Activated CD8-positive, alpha-beta memory T cell treated with anti-CD3 and anti-CD28 coated beads for 4 hours (primary cell): ENCODE measurements around the gene C7orf57.

ENCODE experiments used
- DNase-seq, 2 donors: peaks; one replicate each; pipeline ENCODE4 v3.0.0-alpha.2; 2020; ENCODE audit warnings: low read depth in 2 of 2

The C7orf57 gene

DNA sequence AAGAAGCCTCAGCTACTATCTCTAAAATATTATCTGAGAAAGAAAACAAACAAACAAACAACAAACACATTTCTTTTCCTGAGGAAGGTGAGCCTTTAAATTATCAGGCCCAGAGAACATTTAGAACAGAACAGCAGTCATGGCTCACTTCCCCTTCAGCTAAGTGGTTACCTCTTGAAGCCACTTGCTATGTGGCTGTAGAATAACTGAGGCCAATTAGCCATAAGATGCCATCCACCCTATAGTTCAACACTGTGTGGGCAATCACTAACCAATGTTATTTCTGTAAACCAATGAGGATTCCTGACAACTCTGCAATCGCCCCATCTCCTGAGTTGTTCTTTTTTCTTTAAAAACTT, 50.1 kb downstream of the C7orf57 start:
- DNase-seq: no peak

DNA sequence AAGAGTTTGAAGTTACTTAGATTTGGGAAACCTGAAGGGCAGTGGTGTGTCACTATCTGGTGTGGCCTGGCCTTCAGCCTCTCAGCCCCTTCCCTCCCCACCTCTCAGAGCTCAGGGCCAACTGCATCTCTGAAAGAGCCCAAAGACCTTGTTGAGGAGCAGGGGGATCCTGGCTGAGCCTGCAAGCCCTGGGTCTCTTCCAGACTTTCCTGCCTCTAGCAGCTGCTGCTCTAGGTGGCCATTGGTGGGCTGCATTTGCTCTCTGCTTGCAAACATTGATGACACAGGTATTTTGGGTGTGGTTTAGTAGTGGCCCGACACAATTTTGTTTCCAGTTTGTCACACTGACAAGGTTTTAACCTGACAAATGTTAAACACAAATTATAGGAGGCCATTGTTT, 50.6 kb downstream of the C7orf57 start:
- DNase-seq: no peak

DNA sequence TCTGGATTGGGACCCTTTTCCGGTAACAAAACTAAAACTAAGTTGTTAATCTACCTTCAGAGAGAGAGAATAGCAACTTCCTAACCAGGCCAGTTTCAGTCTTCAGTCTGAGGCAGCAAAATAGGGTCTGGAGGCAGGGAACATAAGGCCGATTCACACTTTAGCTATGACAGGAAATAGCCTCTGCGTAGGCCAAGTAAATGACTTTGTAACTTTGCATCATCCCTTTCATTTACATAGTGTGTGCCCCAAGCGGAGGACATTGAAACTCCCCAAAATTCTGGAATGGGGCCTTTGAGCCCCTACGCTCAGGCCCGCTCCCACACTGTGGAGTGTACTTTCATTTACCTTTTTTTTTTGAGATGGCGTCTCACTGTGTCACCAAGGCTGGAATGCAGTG, 52.0 kb downstream of the C7orf57 start:
- DNase-seq: no peak

DNA sequence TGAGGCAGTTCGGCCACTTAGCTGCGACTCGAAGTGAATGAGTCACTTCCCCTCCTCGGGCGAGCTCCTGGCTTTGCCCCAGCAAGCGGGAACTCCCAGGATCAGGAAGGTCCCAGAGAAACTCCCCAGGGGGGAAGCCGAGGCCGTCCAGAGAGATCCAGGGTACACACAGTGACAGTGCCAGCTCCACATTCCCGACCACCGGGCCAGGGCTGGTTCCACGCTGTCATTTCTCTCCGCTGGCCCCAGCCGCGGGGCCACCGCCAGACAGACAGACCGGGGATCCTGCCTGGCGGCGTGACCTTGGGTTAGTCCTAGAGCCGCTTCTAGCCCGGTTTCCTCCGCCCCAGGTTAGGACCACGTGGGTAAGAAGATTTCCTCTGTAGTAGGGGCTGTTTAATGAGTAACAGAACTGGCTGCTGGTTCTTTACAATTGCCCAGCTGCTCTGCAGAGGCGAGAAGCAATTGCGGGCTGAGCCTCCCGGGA, 53.3 kb downstream of the C7orf57 start:
- DNase-seq: no peak

DNA sequence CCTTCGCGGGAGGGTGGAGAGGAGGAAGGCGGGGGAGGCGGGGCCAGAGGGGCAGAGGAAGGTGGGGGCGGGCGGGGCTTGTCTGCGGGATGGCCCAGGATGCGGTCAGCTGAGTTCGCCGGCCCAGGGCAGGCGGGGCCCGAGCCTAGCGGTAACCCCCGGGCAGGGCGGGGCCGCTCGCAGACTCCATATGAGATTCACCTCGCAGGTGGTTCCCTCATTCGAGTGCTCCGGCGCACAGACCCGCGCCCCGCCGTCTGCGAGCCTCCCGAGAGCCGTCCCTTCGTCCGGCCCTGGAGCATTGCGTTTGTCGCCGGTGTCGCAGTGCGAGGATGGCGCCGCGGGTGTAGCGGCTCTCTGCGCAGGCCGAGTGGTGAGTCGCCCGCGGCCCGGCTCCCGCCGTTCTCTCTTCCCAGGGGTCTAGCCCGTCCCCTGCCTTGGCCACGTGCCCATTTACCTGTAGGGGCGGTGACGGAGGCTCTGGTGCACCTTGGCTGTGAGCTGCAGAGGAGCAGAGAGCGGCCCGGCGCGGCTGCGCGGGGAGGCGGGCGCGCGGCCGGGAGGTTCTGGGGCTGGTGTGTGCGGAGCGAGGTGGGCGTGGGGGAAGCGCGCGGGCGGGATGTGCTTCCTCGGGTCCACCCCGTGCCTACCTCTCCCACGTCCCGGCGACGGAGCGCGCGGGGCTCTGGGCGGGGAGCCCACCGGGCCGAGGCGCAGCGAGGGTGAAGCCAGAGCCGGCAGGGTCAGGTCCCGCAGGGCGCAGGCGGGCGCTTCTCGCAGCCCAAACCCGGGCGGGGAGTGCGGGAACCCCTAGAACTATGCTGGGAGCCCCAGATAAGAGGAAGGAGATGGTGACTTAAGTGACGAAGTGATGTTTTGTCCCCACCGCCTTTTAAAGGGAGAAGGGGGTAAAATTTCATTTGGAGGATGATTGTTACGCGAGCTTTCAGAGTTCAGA, 54.0 kb downstream of the C7orf57 start, which contains the start of gene UPP1:
UPP1 (plus strand) TSS at position 220 of the 958 bp plus-strand sequence. CDS start 5,519 bp downstream, outside the sequence.
- DNase-seq: peak; percentile 79 to 80

DNA sequence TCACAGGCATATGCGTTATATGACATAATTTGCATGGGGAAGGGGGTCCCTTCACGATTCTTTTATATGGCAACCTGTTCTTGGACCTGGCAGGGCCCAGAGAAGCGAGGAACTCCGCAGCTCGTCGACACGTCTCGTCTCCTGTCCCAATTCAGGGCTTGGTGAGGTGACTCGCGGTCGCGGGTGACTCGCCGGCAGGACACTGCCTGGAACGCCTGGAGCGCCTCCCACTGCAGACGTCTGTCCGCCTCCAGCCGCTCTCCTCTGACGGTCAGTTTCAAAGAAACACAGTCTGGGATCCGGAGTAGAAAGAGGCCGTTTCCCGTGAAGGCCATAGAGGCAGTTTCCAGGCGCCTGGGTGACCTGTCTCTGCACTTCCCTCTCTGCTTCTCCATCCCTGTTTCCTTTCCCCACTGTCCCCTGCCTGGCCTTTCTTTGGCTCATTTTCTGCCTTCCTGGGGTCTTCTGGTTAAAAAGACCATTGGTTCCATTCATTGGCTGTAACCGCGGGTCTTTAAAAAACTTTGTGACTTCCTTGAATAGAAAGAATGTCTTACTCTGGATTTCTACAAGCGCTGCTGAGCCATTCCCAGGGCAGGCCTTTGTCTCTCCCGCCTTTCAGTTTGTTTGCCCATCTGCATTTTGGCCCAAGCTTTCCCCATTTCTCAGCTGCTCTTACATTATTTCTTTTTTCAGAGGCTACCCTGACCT, 54.9 kb downstream of the C7orf57 start:
- DNase-seq: no peak

DNA sequence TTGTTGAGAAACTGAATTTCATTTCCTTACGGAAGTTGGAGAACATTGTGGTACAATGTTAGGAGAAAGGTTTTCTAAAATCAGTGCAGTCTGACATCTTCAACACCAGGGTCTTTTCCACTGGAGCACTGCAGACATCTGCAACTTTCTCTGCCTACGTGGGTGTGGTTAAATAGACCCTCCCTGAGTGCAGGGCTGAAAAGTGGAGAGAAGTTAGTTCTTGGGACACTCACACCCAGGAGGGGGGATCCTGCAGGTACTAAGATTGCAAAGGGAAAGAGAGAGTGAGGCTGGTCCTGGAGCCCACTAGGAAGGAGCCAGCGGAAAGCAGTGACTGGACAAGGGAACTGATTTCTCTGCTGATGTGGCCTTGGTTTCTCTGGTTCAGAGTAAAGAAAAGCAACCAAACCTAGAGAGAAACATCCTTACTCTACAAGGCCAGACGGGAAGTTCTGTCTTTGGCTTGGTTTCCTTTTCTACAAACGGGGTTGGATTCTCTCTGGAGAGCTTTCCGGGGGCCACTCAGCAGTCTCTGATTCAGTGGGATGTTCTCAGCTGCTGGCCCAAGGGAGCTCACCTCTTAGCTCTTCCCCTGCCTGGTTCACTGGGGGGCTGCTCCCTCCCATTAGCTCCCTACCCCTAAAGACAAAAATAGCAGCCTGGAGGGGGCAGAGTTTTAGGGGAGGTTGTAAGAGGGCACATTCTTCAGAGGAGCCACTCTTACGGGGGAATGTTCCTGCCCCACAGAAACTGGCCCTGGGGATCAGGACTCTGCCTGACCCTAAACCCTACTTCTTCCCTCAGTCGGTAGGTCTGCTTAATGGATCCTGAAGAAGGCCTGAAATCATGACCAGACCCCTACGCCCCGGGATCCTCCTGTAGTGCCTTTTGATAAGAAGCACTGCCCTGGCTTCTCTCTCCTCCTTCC, 56.4 kb downstream of the C7orf57 start:
- DNase-seq: no peak

DNA sequence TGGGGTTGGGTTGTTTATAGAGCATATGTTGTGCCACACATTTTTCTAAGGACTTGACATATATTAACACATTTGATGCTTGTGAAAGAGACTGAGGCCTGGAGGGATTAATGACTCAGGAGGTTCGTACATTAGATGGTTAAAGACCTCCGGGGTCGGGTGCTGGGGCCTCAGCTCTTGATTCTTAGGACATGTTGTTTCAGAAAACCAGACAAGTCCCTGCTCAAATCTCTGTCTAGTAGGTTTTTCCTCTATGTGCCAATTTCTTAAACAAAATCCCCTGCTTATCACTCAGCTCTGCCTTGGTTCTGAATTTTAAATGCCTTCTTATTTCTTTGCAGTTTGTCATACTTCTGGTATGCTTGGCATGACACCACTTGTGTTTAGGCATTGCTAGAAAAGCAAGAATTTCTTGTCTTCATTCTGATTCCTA, 59.5 kb downstream of the C7orf57 start:
- DNase-seq: no peak

DNA sequence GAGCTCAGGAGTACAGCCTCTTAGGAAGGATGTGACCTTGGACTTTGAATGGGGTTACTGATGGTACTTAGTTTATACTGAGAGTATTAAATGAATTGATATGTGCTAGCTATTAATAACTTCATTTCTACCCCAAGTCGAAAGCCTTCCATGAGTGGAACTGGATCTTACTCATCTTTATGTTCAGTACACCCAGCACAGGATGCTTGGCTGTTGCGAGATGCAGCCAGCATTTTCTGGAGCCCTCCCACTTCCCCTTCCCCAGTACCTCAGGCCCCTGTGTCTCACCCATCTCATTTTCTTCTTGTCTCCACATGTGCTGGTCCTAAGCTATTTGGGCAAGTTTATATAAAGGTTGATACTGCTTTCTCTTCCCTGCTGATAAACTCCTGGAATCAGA, 60.9 kb downstream of the C7orf57 start:
- DNase-seq: no peak

DNA sequence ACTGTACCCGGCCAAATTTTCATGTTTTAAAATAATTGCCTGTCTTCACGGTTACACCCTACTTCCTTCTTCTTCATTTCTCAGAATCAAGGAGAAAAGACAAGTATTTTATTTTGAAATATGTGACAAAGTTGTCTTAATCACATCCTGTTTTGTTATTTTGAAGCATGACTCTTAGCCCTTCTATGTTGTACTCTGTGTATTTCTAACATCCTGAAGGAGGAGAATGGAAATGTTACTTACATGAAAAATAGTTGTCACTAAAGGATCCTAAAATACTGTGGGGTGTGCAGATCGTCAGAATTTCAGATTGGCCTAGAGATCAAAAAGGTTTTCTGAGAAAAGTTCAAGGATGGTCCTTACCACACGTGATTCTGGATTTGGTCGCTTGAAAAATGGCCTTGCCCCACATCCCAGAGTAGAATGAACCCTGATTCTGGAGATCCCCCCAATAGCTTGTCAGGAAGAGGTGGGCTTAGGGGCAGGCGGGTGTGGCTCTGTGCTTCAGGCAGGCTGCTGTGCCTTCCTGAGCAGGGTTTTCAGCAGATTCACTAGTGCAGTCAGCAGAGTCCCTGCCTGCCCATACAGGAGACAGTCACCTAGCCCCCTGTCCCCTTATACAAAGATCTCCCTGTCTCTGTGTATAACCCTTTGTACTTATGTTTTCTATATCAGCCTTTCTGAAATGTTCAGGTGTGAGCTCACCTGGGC, 62.3 kb downstream of the C7orf57 start:
- DNase-seq: no peak

DNA sequence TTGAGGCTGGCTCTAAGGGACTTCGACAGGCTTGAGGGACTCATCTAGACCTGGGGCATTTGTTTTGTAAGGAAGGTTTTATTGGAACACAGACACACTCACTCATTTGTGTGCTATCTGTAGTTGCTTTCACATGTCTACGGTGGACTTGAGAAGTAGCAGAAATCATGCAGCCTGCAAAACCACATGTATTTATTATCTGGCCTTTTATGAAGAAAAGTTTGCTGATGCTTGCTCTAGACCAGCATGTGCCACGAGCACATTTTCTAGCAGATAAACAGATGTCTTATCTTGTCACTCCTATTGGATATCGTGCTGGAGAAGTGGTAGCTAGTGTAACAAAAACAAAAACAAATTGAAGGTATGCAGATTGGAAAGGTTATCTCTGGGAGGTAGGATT, 63.5 kb downstream of the C7orf57 start:
- no peak for DNase-seq

DNA sequence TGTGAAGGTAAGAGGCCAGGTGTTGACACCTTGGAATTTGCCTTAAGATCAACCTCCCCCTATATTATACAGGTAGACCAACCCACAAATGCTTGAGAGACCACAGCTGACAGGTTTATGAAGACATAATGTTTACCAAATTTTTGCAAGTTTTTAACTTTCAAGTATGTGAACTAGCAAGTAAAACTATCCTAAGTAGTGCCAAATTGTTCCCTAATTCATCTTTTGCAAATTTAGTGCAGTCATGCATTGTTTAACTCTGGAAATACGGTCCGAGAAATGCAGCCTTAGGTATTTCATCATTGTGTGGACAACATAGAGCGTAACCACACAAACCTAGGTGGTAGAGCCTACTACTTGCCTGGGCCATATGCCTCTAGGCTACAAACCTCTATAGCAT, 64.4 kb downstream of the C7orf57 start:
- DNase-seq: no peak

DNA sequence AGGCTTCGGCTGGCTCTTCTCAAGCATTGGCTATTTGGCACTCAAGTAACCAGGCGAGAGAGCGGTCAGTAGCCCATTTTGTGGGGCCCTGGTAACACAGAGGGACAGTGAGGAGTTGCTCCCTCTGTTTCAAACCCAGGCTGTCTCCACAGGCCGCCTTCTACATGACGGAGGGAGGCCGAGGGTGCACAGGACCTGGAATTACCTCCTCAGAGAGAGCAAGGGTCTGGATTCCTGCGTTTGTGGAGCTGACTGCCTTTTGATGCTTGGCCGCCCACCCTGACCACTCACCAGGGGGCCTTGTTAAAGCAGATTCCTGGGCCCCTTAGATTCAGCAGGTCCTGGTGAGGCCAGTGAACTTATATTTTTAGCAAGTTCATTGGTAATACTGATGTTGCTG, 66.0 kb downstream of the C7orf57 start:
- DNase-seq: no peak

DNA sequence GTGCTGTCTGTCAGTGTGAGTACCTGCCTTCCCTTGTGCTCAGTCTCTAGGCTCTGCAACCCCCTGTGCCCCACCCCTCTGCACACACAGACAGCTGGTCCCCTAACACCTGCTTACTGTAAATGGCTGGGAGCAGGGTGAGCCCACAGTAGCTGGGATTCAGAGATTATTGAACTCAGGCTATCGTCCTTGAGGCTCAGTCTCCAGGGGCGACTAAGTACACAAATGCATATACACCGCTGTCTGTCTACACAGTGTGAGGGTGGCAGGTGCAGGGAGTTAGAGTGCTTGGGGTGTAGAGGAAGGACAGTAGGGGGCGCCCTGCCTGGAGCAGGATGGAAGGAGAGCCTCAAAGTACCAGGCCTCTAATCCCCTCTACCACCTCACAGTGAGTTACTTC, 66.6 kb downstream of the C7orf57 start:
- DNase-seq: no peak

DNA sequence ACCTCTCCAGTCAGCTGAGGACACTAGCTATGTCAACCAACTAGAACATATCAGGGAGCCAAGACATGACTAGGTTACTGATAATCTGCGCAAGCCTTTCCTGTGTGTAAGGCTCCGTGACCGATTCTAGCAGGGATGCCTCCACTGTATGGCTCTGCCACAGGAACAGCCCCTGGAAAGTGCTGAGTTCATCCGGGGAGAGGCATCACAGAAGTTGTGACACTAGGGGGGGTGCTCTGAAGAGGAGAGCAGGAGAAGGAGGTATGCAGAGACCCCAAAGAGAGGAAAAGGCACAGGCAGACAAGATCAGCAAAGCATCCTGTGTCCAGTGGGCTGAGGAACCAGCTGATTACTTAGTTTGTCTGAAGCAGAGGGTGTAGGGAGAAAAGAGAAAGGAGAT, 67.2 kb downstream of the C7orf57 start:
- DNase-seq: no peak

DNA sequence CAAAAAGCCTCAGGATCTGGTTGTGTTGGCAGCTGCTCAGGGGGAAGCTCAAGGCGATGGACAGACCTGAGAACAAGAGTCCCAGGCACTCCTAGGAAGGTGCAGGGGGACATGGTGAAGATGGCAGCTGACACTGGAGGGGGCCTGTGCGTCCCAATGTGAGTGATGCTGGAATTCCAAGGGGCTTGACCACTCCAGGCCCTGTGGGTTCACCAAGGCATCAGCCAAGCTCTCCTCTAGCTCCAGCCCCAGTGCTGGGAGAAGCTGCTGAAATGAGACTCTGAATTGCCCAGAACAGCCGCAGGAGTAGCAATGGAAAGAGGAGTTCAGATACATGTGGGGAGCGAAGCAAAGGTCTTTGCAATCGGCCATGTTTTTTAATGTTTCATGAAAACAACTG, 69.7 kb downstream of the C7orf57 start:
- no peak for DNase-seq

DNA sequence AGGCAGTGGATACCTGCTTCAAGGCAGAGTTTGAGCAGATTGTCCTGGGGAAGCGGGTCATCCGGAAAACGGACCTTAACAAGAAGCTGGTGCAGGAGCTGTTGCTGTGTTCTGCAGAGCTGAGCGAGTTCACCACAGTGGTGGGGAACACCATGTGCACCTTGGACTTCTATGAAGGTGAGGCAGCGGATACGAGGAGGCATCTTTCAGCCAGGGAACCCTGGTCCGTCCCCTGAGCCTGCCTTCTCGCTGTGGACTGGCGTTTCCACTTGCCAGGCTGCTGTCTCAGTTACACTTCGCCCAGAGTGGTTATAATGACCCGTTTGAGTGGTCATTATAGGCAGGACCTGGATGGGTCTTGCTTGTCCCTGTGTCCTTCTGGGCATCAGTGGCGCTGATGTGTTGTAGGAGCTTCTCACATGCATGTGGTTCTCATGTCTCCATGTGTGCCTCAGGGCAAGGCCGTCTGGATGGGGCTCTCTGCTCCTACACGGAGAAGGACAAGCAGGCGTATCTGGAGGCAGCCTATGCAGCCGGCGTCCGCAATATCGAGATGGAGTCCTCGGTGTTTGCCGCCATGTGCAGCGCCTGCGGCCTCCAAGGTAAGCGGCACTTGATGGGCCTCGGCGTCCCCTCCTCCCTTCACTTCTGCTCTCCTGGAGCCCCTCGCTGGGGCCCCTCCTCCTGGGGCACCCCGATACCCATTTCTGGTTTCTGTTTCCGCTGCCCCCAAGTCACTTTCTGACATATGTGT, 71.7 kb downstream of the C7orf57 start:
- no peak for DNase-seq

DNA sequence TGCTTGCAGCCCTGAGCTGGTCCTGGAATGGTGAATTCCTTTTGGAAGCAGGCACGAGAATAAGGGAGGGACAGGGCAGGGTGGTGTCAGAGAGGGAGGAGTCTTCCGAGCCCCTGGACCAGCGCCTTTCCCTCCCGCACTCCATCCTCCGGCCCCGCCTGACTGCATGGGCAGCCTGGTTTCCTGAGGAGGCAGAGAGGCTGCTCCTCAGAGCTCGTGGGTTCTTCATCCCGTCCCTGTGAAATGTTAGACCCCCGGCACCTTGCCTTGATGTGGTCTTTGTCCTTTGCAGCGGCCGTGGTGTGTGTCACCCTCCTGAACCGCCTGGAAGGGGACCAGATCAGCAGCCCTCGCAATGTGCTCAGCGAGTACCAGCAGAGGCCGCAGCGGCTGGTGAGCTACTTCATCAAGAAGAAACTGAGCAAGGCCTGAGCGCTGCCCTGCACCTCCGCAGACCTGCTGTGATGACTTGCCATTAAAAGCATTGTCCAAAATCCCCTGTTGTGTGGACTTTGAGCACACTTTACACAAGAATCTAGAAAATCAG, 72.7 kb downstream of the C7orf57 start:
- no peak for DNase-seq

DNA sequence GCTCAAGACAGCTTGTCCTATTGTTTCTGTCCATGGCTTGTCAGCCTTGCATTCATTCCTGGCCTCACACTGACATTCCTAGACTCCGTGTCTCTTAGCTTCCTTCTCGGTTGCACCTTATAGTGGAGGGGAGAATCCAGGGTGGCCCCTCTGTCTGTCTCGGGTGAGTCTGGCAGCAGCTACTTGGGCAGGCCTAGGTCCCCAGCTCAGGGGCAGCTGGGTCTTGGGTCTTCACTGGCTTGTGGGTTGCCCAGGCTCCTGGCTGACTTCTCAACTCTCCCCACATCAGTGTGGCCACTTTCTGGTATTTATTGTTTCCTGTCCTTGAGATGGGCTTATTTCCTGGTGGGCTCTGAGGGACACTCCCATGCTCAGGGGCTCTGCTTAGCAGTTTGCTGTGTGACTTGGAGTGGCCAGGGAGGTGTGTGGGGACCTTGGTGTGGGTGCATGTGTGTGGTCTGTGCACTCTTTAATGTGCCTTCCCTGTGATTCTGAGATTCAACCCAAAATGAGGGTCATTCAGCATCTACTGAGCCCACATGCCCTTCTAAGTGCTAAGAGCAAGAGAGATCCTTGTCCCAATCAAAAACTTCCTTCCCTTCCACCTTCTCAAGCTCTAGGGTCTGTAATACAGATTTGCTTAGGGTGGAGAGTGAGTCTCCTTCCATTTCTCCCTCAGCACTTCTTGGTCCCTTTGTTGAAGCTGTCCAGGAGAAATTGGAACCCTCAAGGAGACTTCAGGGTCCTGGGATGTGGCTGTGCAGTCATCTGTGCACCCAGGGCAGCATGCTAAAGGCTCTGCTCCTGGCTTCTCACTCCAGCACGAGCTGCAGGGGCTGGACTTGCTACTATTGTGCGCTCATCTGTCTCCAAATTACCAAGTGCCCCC, 73.9 kb downstream of the C7orf57 start:
- DNase-seq: no peak
